ENCODE results near the gene OTUB2. TPM values are rescaled to one million over a fixed set of nuclear protein-coding genes. Genes with fewer than 3 reads are reported as not detected.

The OTUB2 gene
- polyA plus RNA-seq, 1 of the 3 experiments (the other 2 are of a cell fraction) = 1.4 TPM

- no peak overlapping the region for H3K4me3 ChIP-seq (ENCODE audit: low read depth in 2 of 2, low read length in 1 of 2)
- no peaks in the 10 kb centered on the region for H3F3A ChIP-seq (replicated peaks; ENCODE audit: insufficient read depth)
- POLR2A ChIA-PET = no interaction called here
- H3K27ac ChIP-seq (ENCODE audit: low read depth in 2 of 2, low read length in 1 of 2) = no peak overlapping the region
- peaks cover 50% of the 10 kb centered on the region in 2 experiments for H3K36me3 ChIP-seq (replicated peaks in 1 of 2; ENCODE audit: control insufficient read depth in 1 of 2, insufficient read depth in 2 of 2, low read length in 1 of 2)
- H2AFZ ChIP-seq (ENCODE audit: low read depth) = no peak overlapping the region
- peaks cover 8 to 10% of the 10 kb centered on the region in 2 experiments; a peak in 2 of 4 replicates for H3K4me1 ChIP-seq (ENCODE audit: control insufficient read depth in 1 of 2, insufficient read depth in 2 of 2, low read depth in 1 of 2, low read length in 1 of 2)
- H3K9me3 ChIP-seq = no peaks in the 10 kb centered on the region
- H3K9me2 ChIP-seq = no peaks in the 10 kb centered on the region
- no peak for DNase-seq
- H4K20me1 ChIP-seq (ENCODE audit: insufficient read depth) = peaks cover 45% of the 10 kb centered on the region
- peaks cover 67% of the 10 kb centered on the region for H3K79me2 ChIP-seq (ENCODE audit: insufficient read depth)
- peak overlapping the region; percentile 40; the same call in 1 of the 2 replicates for H3K4me2 ChIP-seq
- no peaks in the 10 kb centered on the region for H3K27me3 ChIP-seq (ENCODE audit: insufficient read depth)
- WGBS (ENCODE audit: low lambda C conversion rate) = 89% methylated on average over 9 of the region's 9 CpGs
- CTCF ChIA-PET = interaction anchor here (0.8 to 1.8 kb wide), 4 partner anchors 12 to 74 kb away, joined by 3 to 5 read pairs (median 4); no protein-coding TSS in a partner anchor
- TF ChIP-seq MAX (IDR thresholded peaks at IDR 0.05; ENCODE audit: low read depth) (no peak), RXRA (IDR thresholded peaks at IDR 0.05; ENCODE audit: borderline replicate concordance, low read depth) (no peak), SMC3 (IDR thresholded peaks at IDR 0.05; ENCODE audit: low read depth, low read length) (no peak), NRF1 (IDR thresholded peaks at IDR 0.05; ENCODE audit: low read depth, low read length) (no peak), ELF1 (IDR thresholded peaks at IDR 0.05) (no peak), TCF12 (IDR thresholded peaks at IDR 0.05) (0 out of 2 replicates have a peak, but pooled peaks have one; percentile 22), FOSL2 (IDR thresholded peaks at IDR 0.05; ENCODE audit: borderline replicate concordance, low read depth) (0 out of 2 replicates have a peak, but pooled peaks have one; percentile 42)
- no peak overlapping the region for H3K9ac ChIP-seq
Observed at GRCh38 chr14:94062344-94062940, 36.3 kb downstream of the OTUB2 start.

- Histone ChIP-seq H3K9me2 (no peaks in the 10 kb centered on the region), H3K4me3 (ENCODE audit: low read depth in 2 of 2, low read length in 1 of 2) (no peak overlapping the region), H3K9ac (no peak overlapping the region), H3K27ac (ENCODE audit: low read depth in 2 of 2, low read length in 1 of 2) (no peak overlapping the region; a peak in 1 of 4 replicates), H4K20me1 (ENCODE audit: insufficient read depth) (peaks cover 48% of the 10 kb centered on the region), H2AFZ (ENCODE audit: low read depth) (no peak overlapping the region), H3K4me1 (ENCODE audit: control insufficient read depth in 1 of 2, insufficient read depth in 2 of 2, low read depth in 1 of 2, low read length in 1 of 2) (peaks cover 8 to 10% of the 10 kb centered on the region in 2 experiments; a peak in 2 of 4 replicates), H3K79me2 (ENCODE audit: insufficient read depth) (peaks cover 92% of the 10 kb centered on the region), H3F3A (replicated peaks; ENCODE audit: insufficient read depth) (no peaks in the 10 kb centered on the region), H3K4me2 (no peak overlapping the region), H3K36me3 (replicated peaks in 1 of 2; ENCODE audit: control insufficient read depth in 1 of 2, insufficient read depth in 2 of 2, low read length in 1 of 2) (peaks cover 15 to 19% of the 10 kb centered on the region in 2 experiments), H3K9me3 (no peaks in the 10 kb centered on the region), H3K27me3 (ENCODE audit: insufficient read depth) (no peaks in the 10 kb centered on the region)
- 93% methylated on average over 7 of the region's 8 CpGs for WGBS (ENCODE audit: low lambda C conversion rate)
- no peak for DNase-seq
- CTCF ChIA-PET = interaction anchor here (0.9 to 2.6 kb wide), 6 partner anchors 9 to 71 kb away, joined by 3 to 14 read pairs (median 4); no protein-coding TSS in a partner anchor
- POLR2A ChIA-PET = no interaction called here
- TF ChIP-seq JUND (IDR thresholded peaks at IDR 0.05) = no peak
- TF ChIP-seq YY1 (IDR thresholded peaks at IDR 0.05; ENCODE audit: low read depth) = no peak
- TF ChIP-seq, protein P1, sequence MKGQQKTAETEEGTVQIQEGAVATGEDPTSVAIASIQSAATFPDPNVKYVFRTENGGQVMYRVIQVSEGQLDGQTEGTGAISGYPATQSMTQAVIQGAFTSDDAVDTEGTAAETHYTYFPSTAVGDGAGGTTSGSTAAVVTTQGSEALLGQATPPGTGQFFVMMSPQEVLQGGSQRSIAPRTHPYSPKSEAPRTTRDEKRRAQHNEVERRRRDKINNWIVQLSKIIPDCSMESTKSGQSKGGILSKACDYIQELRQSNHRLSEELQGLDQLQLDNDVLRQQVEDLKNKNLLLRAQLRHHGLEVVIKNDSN (IDR thresholded peaks at IDR 0.05; ENCODE audit: borderline replicate concordance, low read depth) = no peak
- TF ChIP-seq, protein P2, sequence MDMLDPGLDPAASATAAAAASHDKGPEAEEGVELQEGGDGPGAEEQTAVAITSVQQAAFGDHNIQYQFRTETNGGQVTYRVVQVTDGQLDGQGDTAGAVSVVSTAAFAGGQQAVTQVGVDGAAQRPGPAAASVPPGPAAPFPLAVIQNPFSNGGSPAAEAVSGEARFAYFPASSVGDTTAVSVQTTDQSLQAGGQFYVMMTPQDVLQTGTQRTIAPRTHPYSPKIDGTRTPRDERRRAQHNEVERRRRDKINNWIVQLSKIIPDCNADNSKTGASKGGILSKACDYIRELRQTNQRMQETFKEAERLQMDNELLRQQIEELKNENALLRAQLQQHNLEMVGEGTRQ (IDR thresholded peaks at IDR 0.05; ENCODE audit: borderline replicate concordance, low read depth, low read length) = no peak
- no peak for TF ChIP-seq FOSL2 (IDR thresholded peaks at IDR 0.05; ENCODE audit: borderline replicate concordance, low read depth)
- TF ChIP-seq MXI1 (IDR thresholded peaks at IDR 0.05; ENCODE audit: low read depth, low read length) = no peak
- TF ChIP-seq MAX (IDR thresholded peaks at IDR 0.05; ENCODE audit: low read depth) = no peak
- no peak for TF ChIP-seq SMC3 (IDR thresholded peaks at IDR 0.05; ENCODE audit: low read depth, low read length)
- TF ChIP-seq EP300 (IDR thresholded peaks at IDR 0.05; ENCODE audit: borderline replicate concordance in 1 of 2, low read depth in 1 of 2, low read length in 1 of 2) = no peak
- TF ChIP-seq IRF3 (IDR thresholded peaks at IDR 0.05; ENCODE audit: low read depth, low read length) = no peak
- TF ChIP-seq GATA2 (CRISPR knock-in tag; IDR thresholded peaks at IDR 0.05) = no peak
- TF ChIP-seq RCOR1 (IDR thresholded peaks at IDR 0.05; ENCODE audit: low read length) = no peak
- no peak for TF ChIP-seq EZH2phosphoT487 (IDR thresholded peaks at IDR 0.05; ENCODE audit: borderline replicate concordance, low read depth)
- TF ChIP-seq RXRA (IDR thresholded peaks at IDR 0.05; ENCODE audit: borderline replicate concordance, low read depth) = no peak
- TF ChIP-seq RFX5 (IDR thresholded peaks at IDR 0.05; ENCODE audit: low read length) = no peak
- no peak for TF ChIP-seq REST (IDR thresholded peaks at IDR 0.05; ENCODE audit: low read depth, low read length)
Observed at GRCh38 chr14:94066089-94066676, 40.0 kb downstream of the OTUB2 start.
